Endothelial cell of umbilical vein (primary cell): ENCODE results near the gene AKAP13. TPM values are rescaled to one million over a fixed set of nuclear protein-coding genes. Genes with fewer than 3 reads are reported as not detected.

Experiments used
- BruUV-seq: library from RNA; stranded (reverse); fragments of 400-500 nt; replicated peaks from 2 replicates; lab custom pipeline; 2021; lab: Mats Ljungman, UMichigan
- CTCF ChIA-PET: fragments of 300-600, 350-600 bp; sonication (Branson Sonifier 250); formaldehyde crosslinking; loops from one replicate; lab custom pipeline; 2021; ENCODE audit warnings: antibody characterized with exemption, inconsistent platforms; lab: Charles Lee
- POLR2A ChIA-PET: fragments of 300-600, 350-600 bp; sonication (Branson Sonifier 250); formaldehyde crosslinking; loops from one replicate; lab custom pipeline; 2021; ENCODE audit warnings: antibody characterized with exemption, inconsistent platforms; lab: Charles Lee
- DNase-seq: peaks from one replicate; pipeline ENCODE4 v3.0.0-alpha.2; 2011; ENCODE audit warnings: low read depth, low spot score
- FAIRE-seq: peaks from 2 replicates; lab custom pipeline; 2011; peaks lifted over from hg19 to GRCh38; lab: Jason Lieb, UNC
- H2AFZ ChIP-seq: 2 replicates; pipeline ENCODE4 v1.6.0; 2012; ENCODE audit warnings: low read depth, low read length, control low read depth, inconsistent platforms
- H3K27ac ChIP-seq: 2 replicates; pipeline ENCODE4 v1.5.1; 2011; ENCODE audit warnings: low read depth, mild to moderate bottlenecking, control low read depth, low read length, moderate library complexity; ENCODE audit not compliant: insufficient read depth
- H3K27me3 ChIP-seq, 2 experiments: 2 replicates each; pipeline versions ENCODE4 v1.6.0 to v1.6.1; 2011; ENCODE audit warnings: low read length in 2 of 2, mixed read lengths in 1 of 2; ENCODE audit not compliant: control insufficient read depth in 2 of 2, insufficient read depth in 2 of 2
- H3K36me3 ChIP-seq, 2 experiments: 2 replicates in 1 of 2; 3 replicates in 1 of 2; pipeline ENCODE4 v1.5.1; 2011; ENCODE audit warnings: low read length in 2 of 2, mild to moderate bottlenecking in 1 of 2, moderate library complexity in 1 of 2; ENCODE audit not compliant: control insufficient read depth in 2 of 2, insufficient read depth in 2 of 2; ENCODE audit errors: extremely low read depth in 1 of 2
- H3K4me1 ChIP-seq: 3 replicates; pipeline ENCODE4 v1.5.1; 2011; ENCODE audit warnings: mild to moderate bottlenecking, low read length; ENCODE audit not compliant: control insufficient read depth, insufficient read depth; ENCODE audit errors: extremely low read depth
- H3K4me2 ChIP-seq: 2 replicates; pipeline ENCODE4 v1.6.1; 2011; ENCODE audit warnings: low read length, control low read depth, mixed read lengths; ENCODE audit not compliant: insufficient read depth
- H3K4me3 ChIP-seq, 3 experiments: fragments of 200-600 bp in 1 of 3; sonication (generic), shearing (Covaris generic) in 1 of 3; replicated peaks in 1 of 3; 2 replicates each; pipeline ENCODE4 v1.5.1; 2011 to 2016; ENCODE audit warnings: control low read depth in 3 of 3, low read length in 3 of 3, mild to moderate bottlenecking in 2 of 3, inconsistent platforms in 1 of 3, low read depth in 1 of 3, moderate library complexity in 1 of 3; ENCODE audit not compliant: insufficient read depth in 1 of 3
- H3K79me2 ChIP-seq: 2 replicates; pipeline ENCODE4 v1.6.0; 2012; ENCODE audit warnings: low read length, inconsistent platforms; ENCODE audit not compliant: control insufficient read depth, insufficient read depth
- H3K9ac ChIP-seq: replicated peaks from 2 replicates; pipeline ENCODE3; 2011; ENCODE audit warnings: low read length, control low read depth; ENCODE audit not compliant: insufficient read depth; ENCODE audit errors: extremely low read depth
- H3K9me1 ChIP-seq: replicated peaks from 3 replicates; pipeline ENCODE4 v1.6.0; 2011; ENCODE audit warnings: mild to moderate bottlenecking, low read length; ENCODE audit not compliant: control insufficient read depth, insufficient read depth; ENCODE audit errors: extremely low read depth
- H3K9me3 ChIP-seq: replicated peaks from 2 replicates; pipeline ENCODE4 v1.5.1; 2012; ENCODE audit warnings: low read length, inconsistent platforms; ENCODE audit not compliant: control insufficient read depth, insufficient read depth
- H4K20me1 ChIP-seq: replicated peaks from 2 replicates; pipeline ENCODE3; 2011; ENCODE audit warnings: mild to moderate bottlenecking, low read length; ENCODE audit not compliant: control insufficient read depth, insufficient read depth; ENCODE audit errors: extremely low read depth
- CTCF ChIP-seq, 2 donors: IDR thresholded peaks; 1 replicate in 1 of 2; 2 replicates in 1 of 2; pipeline ENCODE4 v1.5.1; 2011; ENCODE audit warnings: low read length in 2 of 2, mild to moderate bottlenecking in 2 of 2, moderate library complexity in 2 of 2, control low read depth in 1 of 2, inconsistent platforms in 1 of 2, low read depth in 1 of 2; ENCODE audit not compliant: insufficient read depth in 1 of 2; ENCODE audit errors: extremely low read depth in 1 of 2
- EZH2 ChIP-seq: IDR thresholded peaks from 2 replicates; pipeline ENCODE4 v1.6.1; 2012; ENCODE audit warnings: borderline replicate concordance, low read depth, mild to moderate bottlenecking, moderate library complexity, low read length, inconsistent platforms; ENCODE audit not compliant: severe bottlenecking
- FOS ChIP-seq: IDR thresholded peaks from 2 replicates; pipeline ENCODE4 v1.6.1; 2011; ENCODE audit warnings: mild to moderate bottlenecking, low read length, moderate library complexity, borderline replicate concordance; ENCODE audit not compliant: insufficient read depth
- GATA2 ChIP-seq: IDR thresholded peaks from 2 replicates; pipeline ENCODE4 v1.7.0; 2011; ENCODE audit warnings: low read depth, mild to moderate bottlenecking, moderate library complexity, mixed read lengths, low read length; ENCODE audit not compliant: insufficient read length, insufficient read depth
- JUN ChIP-seq: IDR thresholded peaks from 2 replicates; pipeline ENCODE4 v1.6.1; 2011; ENCODE audit warnings: borderline replicate concordance, low read depth; ENCODE audit not compliant: insufficient read length, insufficient read depth
- MAX ChIP-seq: IDR thresholded peaks from 2 replicates; pipeline ENCODE4 v1.6.1; 2011; ENCODE audit not compliant: insufficient read depth, insufficient read length
- MYC ChIP-seq: IDR thresholded peaks from one replicate; pipeline ENCODE4 v1.6.1; 2011; ENCODE audit warnings: mild to moderate bottlenecking, low read depth, low read length
- POLR2A ChIP-seq: IDR thresholded peaks from 2 replicates; pipeline ENCODE4 v1.6.1; 2012; ENCODE audit warnings: low read depth, mild to moderate bottlenecking, control low read depth, low read length
- POLR2AphosphoS5 ChIP-seq: IDR thresholded peaks from 2 replicates; pipeline ENCODE4 v1.6.1; 2012; ENCODE audit warnings: low read depth, mild to moderate bottlenecking, control low read depth, low read length, moderate library complexity; ENCODE audit not compliant: insufficient read depth
- dilution Hi-C: fragments of 300-500 bp; cut with MboI; formaldehyde crosslinking; loops from one replicate; pipeline ENCODE4 v1.15.0; 2019; ENCODE audit warnings: low sequenced_read_pairs; ENCODE audit not compliant: extremely low pct_ligation_motif_present
- intact Hi-C: fragments of 100-400 bp; cut with micrococcal nuclease; formaldehyde crosslinking; loops from one replicate; pipeline ENCODE4 v1.10.0; 2022
- polyA plus RNA-seq, 4 experiments: library from polyadenylated mRNA; depleted of rRNA in 3 of 4; stranded (reverse) in 3 of 4; unstranded in 1 of 4; fragments of >200 nt; gene quantifications; 2 replicates each; pipeline versions ENCODE4 v1.2.1 to v1.2.3, GENCODE V29; 2011 to 2012; ENCODE audit warnings: missing spikeins in 1 of 4
- total RNA-seq: library from RNA; stranded (reverse); gene quantifications from 2 replicates; pipeline ENCODE4 v1.2.3, GENCODE V29; 2021

The AKAP13 gene
- total and polyA plus RNA-seq, 2 donors (not counting 3 experiments of a cell fraction or from before 2014, with no cell fraction given): 22.8 to 87.8 TPM

- POLR2A ChIA-PET: no interaction called here
- H3K4me3 ChIP-seq: no peak overlapping the region
These were observed 47.1 kb upstream of the AKAP13 start for GRCh38 chr15:85333132-85333831.

GRCh38 chr15:85334241-85334640, 46.2 kb upstream of the AKAP13 start:
- Histone ChIP-seq H2AFZ (no peak overlapping the region), H3K36me3 (no peaks in the 10 kb centered on the region), H3K4me2 (no peak overlapping the region), H3K9ac (no peak overlapping the region), H3K9me3 (no peaks in the 10 kb centered on the region), H3K4me1 (peaks cover 33% of the 10 kb centered on the region), H3K27me3 (no peaks in the 10 kb centered on the region), H3K9me1 (no peaks in the 10 kb centered on the region), H3K79me2 (no peaks in the 10 kb centered on the region), H3K27ac (no peak overlapping the region), H3K4me3 (no peak overlapping the region), H4K20me1 (no peaks in the 10 kb centered on the region)
- intact Hi-C loops (no loop called here), dilution Hi-C loops (no loop called here)
- ChIA-PET CTCF (interaction anchor here (4.9 kb wide), 1 partner anchor 79 kb away, joined by 74 read pairs; no protein-coding TSS in a partner anchor), POLR2A (no interaction called here)
- FAIRE-seq (no peak), DNase-seq (no peak)
- no TSS peak for BruUV-seq
- TF ChIP-seq JUN (no peak), MYC (no peak), EZH2 (no peak), GATA2 (no peak), FOS (no peak), POLR2AphosphoS5 (no peak), CTCF (IDR thresholded peaks at IDR 0.05; ENCODE audit: extremely low read depth in 1 of 2, insufficient read depth in 1 of 2, low read depth in 1 of 2, low read length in 2 of 2) (no peak), POLR2A (no peak), MAX (no peak)

More at GRCh38 chr15:85333132-85333831, 47.1 kb upstream of the AKAP13 start:
- dilution Hi-C loops (no loop called here), intact Hi-C loops (no loop called here)
- no peaks in the 10 kb centered on the region for H3K36me3 ChIP-seq
- no peaks in the 10 kb centered on the region for H3K9me3 ChIP-seq
- DNase-seq: no peak
- H3K9ac ChIP-seq: no peak overlapping the region
- no peaks in the 10 kb centered on the region for H3K9me1 ChIP-seq
- no peak overlapping the region for H3K4me2 ChIP-seq
- TF ChIP-seq FOS (no peak), GATA2 (peak; percentile 21)
- BruUV-seq: no TSS peak
- no peaks in the 10 kb centered on the region for H3K79me2 ChIP-seq
- peak overlapping the region; percentile 76 for H2AFZ ChIP-seq
- peaks cover 31% of the 10 kb centered on the region for H3K4me1 ChIP-seq
- FAIRE-seq: no peak
- H3K27ac ChIP-seq: no peak overlapping the region
- CTCF ChIA-PET: interaction anchor here (0.9 to 4.9 kb wide), 6 partner anchors 14 to 171 kb away, joined by 3 to 74 read pairs (median 4); no protein-coding TSS in a partner anchor
- H4K20me1 ChIP-seq: no peaks in the 10 kb centered on the region
- no peaks in the 10 kb centered on the region for H3K27me3 ChIP-seq
